Aorta (tissue), 5 donors: ENCODE measurements around the gene SCTR. TPM values are rescaled to one million over a fixed set of nuclear protein-coding genes. Genes with fewer than 3 reads are reported as not detected.
A peak's percentile ranks its signal among the peaks of the same experiment; 100 is the strongest.

Experiments used
- ATAC-seq: fragments of 200-7000 bp; cut with Tn5 transposase; one replicate; pipeline ENCODE4 v1.9.1; 2022; ENCODE audit warnings: moderate library complexity; ENCODE audit not compliant: low FRiP score
- DNase-seq, 2 donors: peaks; one replicate each; pipeline ENCODE4 v3.0.0-alpha.2; 2020
- H3K27ac ChIP-seq, 2 donors: one replicate each; pipeline ENCODE4 v1.5.1; 2013; ENCODE audit warnings: low read length in 2 of 2, mild to moderate bottlenecking in 2 of 2, moderate library complexity in 2 of 2, control low read depth in 1 of 2, inconsistent platforms in 1 of 2, low read depth in 1 of 2
- H3K27me3 ChIP-seq, 2 donors: one replicate each; pipeline ENCODE4 v1.6.1; 2013; ENCODE audit warnings: control low read depth in 1 of 2, low read length in 1 of 2, mild to moderate bottlenecking in 1 of 2, moderate library complexity in 1 of 2; ENCODE audit not compliant: insufficient read depth in 2 of 2, control insufficient read depth in 1 of 2
- H3K36me3 ChIP-seq, 2 donors: one replicate each; pipeline ENCODE4 v1.6.1; 2013; ENCODE audit warnings: control low read depth in 1 of 2, low read length in 1 of 2, mild to moderate bottlenecking in 1 of 2; ENCODE audit not compliant: insufficient read depth in 2 of 2, control insufficient read depth in 1 of 2
- H3K4me1 ChIP-seq, 2 donors: one replicate each; pipeline ENCODE4 v1.6.1; 2013; ENCODE audit warnings: low read length in 2 of 2, control low read depth in 1 of 2, mild to moderate bottlenecking in 1 of 2, moderate library complexity in 1 of 2; ENCODE audit not compliant: insufficient read depth in 2 of 2, control insufficient read depth in 1 of 2
- H3K4me3 ChIP-seq, 2 donors: one replicate each; pipeline ENCODE4 v1.5.1; 2013; ENCODE audit warnings: low read length in 2 of 2, control low read depth in 1 of 2, mild to moderate bottlenecking in 1 of 2
- H3K9me3 ChIP-seq: one replicate; pipeline ENCODE4 v1.6.1; 2013; ENCODE audit warnings: mild to moderate bottlenecking, low read length; ENCODE audit not compliant: control insufficient read depth
- WGBS, 2 donors: extraction: QIAGEN DNeasy Blood & Tissue Kit; methylation state at CpG; one replicate each; pipeline ENCODE4 v1.1.7; 2013; 5-methylcytosine and 5-hydroxymethylcytosine counted together
- intact Hi-C, 2 donors: fragments of 100-400 bp; cut with DNase I; formaldehyde crosslinking; loops; one replicate each; pipeline versions ENCODE4 v1.14.2 to v1.15.0; 2022
- polyA plus RNA-seq, 2 donors: library from polyadenylated mRNA; stranded (reverse); fragments of 200-250 nt; gene quantifications; one replicate each; pipeline ENCODE4 v1.2.3, GENCODE V29; 2013
- total RNA-seq, 2 donors: library from RNA; stranded (reverse); fragmentation: NEBNext Ultra II Directional; extraction: Animal tissue kit (Norgen Biotek cat#: 25700); gene quantifications; one replicate each; pipeline ENCODE4 v1.2.1, GENCODE V29; 2021
- donor health status: healthy with polysubstance abuse.
- donor health status: Bipolar disorder and iron deficiency.
- donor health status: DM: no; HTN: no; CAD: no.
- donor health status: DM: no; HTN: no; CAD: no.
- donor health status: DM: yes; HTN: yes; CAD: no.

Gene SCTR
- total and polyA plus RNA-seq, 4 donors, result 0.13 TPM; not detected in 3

- H3K9me3 ChIP-seq, result no peaks in the 10 kb centered on the region
- H3K4me3 ChIP-seq, result no peak overlapping the region
- no peak overlapping the region for H3K27ac ChIP-seq
- no peaks in the 10 kb centered on the region for H3K4me1 ChIP-seq
- WGBS, 2 donors, result 21 to 28% methylated on average over 19 to 20 of the region's 20 CpGs
- H3K36me3 ChIP-seq, result no peaks in the 10 kb centered on the region
- intact Hi-C loops, result loop anchor here in 1 of 2 donors (1.0 kb wide), 1 partner anchor 68 kb away; no protein-coding TSS in a partner anchor
- H3K27me3 ChIP-seq, result no peaks in the 10 kb centered on the region
- peak in 1 of 2 donors; percentile 65 for DNase-seq
- peak; percentile 73 for ATAC-seq
Measured at GRCh38 chr2:119476301-119477112, 47.8 kb downstream of the SCTR start.

DNA sequence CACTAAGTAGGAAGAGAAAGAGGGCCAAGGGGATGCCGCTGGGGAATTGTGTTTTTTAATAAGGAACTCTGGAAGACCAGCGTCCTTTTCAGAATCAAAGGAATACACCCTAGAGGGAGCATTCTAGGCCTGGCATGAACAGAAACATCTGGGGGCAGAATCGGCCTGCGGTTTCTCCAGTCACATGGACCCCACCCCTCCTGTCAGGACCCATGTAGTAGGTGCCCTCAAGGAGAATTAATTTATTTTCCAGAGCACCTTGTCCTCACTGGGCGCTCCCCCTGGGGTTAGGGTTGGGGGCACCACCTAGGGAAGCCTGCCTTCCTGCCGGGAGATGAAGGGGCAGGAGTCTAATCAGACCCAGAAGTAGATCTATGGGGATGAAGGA lies 48.4 kb downstream of the SCTR start:
- no peaks in the 10 kb centered on the region for H3K4me1 ChIP-seq
- H3K27me3 ChIP-seq, result no peaks in the 10 kb centered on the region
- no peak overlapping the region for H3K27ac ChIP-seq
- no peak for DNase-seq
- H3K4me3 ChIP-seq, result no peak overlapping the region
- ATAC-seq, result no peak
- H3K36me3 ChIP-seq, result no peaks in the 10 kb centered on the region
- intact Hi-C loops, result loop anchor here (1.0 to 2.0 kb wide), 2 partner anchors 67 to 68 kb away; no protein-coding TSS in a partner anchor
- no peaks in the 10 kb centered on the region for H3K9me3 ChIP-seq
- WGBS, 2 donors, result 83 to 85% methylated on average over 6 of the region's 6 CpGs

GRCh38 chr2:119475225-119475856 lies 48.9 kb downstream of the SCTR start:
- no peak for DNase-seq
- no peaks in the 10 kb centered on the region for H3K36me3 ChIP-seq
- intact Hi-C loops, result loop anchor here in 1 of 2 donors (2.0 kb wide), 1 partner anchor 67 kb away; no protein-coding TSS in a partner anchor

GRCh38 chr2:119474371-119475224 lies 49.7 kb downstream of the SCTR start:
- Histone ChIP-seq H3K9me3 (no peaks in the 10 kb centered on the region), H3K4me3 (no peak overlapping the region), H3K36me3 (no peaks in the 10 kb centered on the region), H3K27ac (no peak overlapping the region), H3K4me1 (peaks cover 0 to 3% of the 10 kb centered on the region in 2 donors), H3K27me3 (no peaks in the 10 kb centered on the region)
- DNase-seq (no peak), ATAC-seq (no peak)
- 68 to 79% methylated on average over 17 of the region's 17 CpGs for WGBS, 2 donors
- intact Hi-C loops, result loop anchor here in 1 of 2 donors (2.0 kb wide), 1 partner anchor 66 kb away; no protein-coding TSS in a partner anchor

More at GRCh38 chr2:119475225-119475856, 48.9 kb downstream of the SCTR start:
- no peak for ATAC-seq
- H3K4me3 ChIP-seq, result no peak overlapping the region
- H3K27ac ChIP-seq, result peak overlapping the region in 1 of 2 donors; percentile 1
- H3K9me3 ChIP-seq, result no peaks in the 10 kb centered on the region
- H3K4me1 ChIP-seq, result no peaks in the 10 kb centered on the region
- H3K27me3 ChIP-seq, result no peaks in the 10 kb centered on the region
- WGBS, 2 donors, result 71 to 79% methylated on average over 9 of the region's 9 CpGs

DNA sequence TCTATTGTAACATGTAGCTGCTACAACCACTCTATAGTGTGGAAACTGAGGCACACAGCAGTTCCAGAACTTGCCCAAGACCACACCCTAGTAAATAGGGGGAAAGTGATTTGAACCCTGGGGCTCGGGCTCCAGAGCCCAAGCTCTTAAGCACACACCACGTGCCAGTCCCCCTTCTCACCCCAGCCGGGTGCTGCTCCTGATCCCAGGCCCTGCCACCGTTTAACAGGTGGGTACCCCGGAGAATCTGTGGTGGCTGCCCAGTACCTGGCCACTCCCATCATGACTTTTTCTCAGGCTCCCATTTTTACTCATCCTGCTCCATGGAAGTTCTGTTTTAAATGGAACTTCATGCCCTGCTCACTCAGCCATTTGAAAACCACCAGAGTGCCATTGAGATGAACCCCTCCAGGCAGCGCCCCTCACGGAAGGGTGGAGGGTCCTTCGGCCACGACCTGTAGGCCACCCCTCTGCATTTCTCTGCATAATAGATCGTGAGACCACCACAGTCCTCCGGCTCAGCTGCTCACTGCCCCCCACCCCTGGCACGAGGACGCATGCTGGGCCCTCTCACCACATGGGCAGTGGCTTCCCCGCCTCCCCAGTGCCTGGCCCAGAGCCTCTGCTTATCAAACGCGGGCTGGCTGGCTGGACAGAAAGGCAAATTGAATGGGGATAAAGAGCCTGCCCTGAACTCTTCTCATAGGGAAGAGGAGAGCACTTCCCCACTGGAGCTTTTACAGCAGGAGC lies 50.5 kb downstream of the SCTR start:
- DNase-seq (no peak), ATAC-seq (no peak)
- Histone ChIP-seq H3K27ac (no peak overlapping the region), H3K36me3 (no peaks in the 10 kb centered on the region), H3K9me3 (no peaks in the 10 kb centered on the region), H3K4me3 (no peak overlapping the region), H3K4me1 (peaks cover 0 to 3% of the 10 kb centered on the region in 2 donors), H3K27me3 (no peaks in the 10 kb centered on the region)
- WGBS, 2 donors, result 84 to 87% methylated on average over 16 of the region's 16 CpGs
- intact Hi-C loops, result loop anchor here in 1 of 2 donors (2.0 kb wide), 1 partner anchor 65 kb away; no protein-coding TSS in a partner anchor

- intact Hi-C loops, result no loop called here
- DNase-seq, result no peak
Measured at GRCh38 chr2:119472749-119473148, 51.5 kb downstream of the SCTR start.

GRCh38 chr2:119469661-119470297 lies 54.5 kb downstream of the SCTR start:
- no peak for ATAC-seq
- no peaks in the 10 kb centered on the region for H3K36me3 ChIP-seq
- H3K4me1 ChIP-seq, result peaks cover 0 to 3% of the 10 kb centered on the region in 2 donors

More at GRCh38 chr2:119472749-119473148, 51.5 kb downstream of the SCTR start:
- Histone ChIP-seq H3K4me3 (no peak overlapping the region), H3K9me3 (no peaks in the 10 kb centered on the region), H3K4me1 (peaks cover 0 to 3% of the 10 kb centered on the region in 2 donors), H3K36me3 (no peaks in the 10 kb centered on the region), H3K27ac (no peak overlapping the region), H3K27me3 (no peaks in the 10 kb centered on the region)
- no peak for ATAC-seq
- WGBS, 2 donors, result 96 to 97% methylated on average over 8 of the region's 8 CpGs

More at GRCh38 chr2:119469661-119470297, 54.5 kb downstream of the SCTR start:
- intact Hi-C loops, result loop anchor here in 1 of 2 donors (2.0 kb wide), 1 partner anchor 39 kb away; the partner anchor contains the start of gene TMEM37
- Histone ChIP-seq H3K9me3 (no peaks in the 10 kb centered on the region), H3K27me3 (no peaks in the 10 kb centered on the region), H3K4me3 (no peak overlapping the region), H3K27ac (no peak overlapping the region)
- DNase-seq, result no peak
- WGBS, 2 donors, result 3 to 11% methylated on average over 2 of the region's 2 CpGs
